A172 (cell line): ENCODE data around the gene ST3GAL2. TPM values are rescaled to one million over a fixed set of nuclear protein-coding genes. Genes with fewer than 3 reads are reported as not detected.
A peak's percentile ranks its signal among the peaks of the same experiment; 100 is the strongest.

Experiments used
- DNase-seq: peaks from one replicate; pipeline ENCODE4 v3.0.0-alpha.2; 2015; ENCODE audit warnings: low spot score
- total RNA-seq: library from RNA; depleted of rRNA; stranded (reverse); fragments of >200 nt; shearing (Covaris generic); gene quantifications from 2 replicates; pipeline ENCODE4 v1.2.3, GENCODE V29; 2014; rRNA removed

ST3GAL2 gene
- 14.4 and 17.3 TPM in 2 replicates for total RNA-seq

- peak; percentile 87 for DNase-seq
These were observed at the start of gene ST3GAL2 for GRCh38 chr16:70438969-70439862. Gene ST3GAL2 (minus strand): TSS chr16:70439100. CDS start chr16:70398530, 40,570 bp downstream.

- DNase-seq: no peak
These were observed 46.0 kb upstream of the ST3GAL2 start for GRCh38 chr16:70484867-70485266.

- no peak for DNase-seq
These were observed 44.5 kb upstream of the ST3GAL2 start for GRCh38 chr16:70483426-70483825.

GRCh38 chr16:70482624-70483023, 43.7 kb upstream of the ST3GAL2 start:
- DNase-seq: peak; percentile 57

- peak; percentile 40 for DNase-seq
These were observed 43.1 kb upstream of the ST3GAL2 start for GRCh38 chr16:70481929-70482536.

- DNase-seq: peak; percentile 26
These were observed 41.5 kb upstream of the ST3GAL2 start for GRCh38 chr16:70480127-70481105.

- DNase-seq: no peak
These were observed 40.0 kb upstream of the ST3GAL2 start for GRCh38 chr16:70478912-70479341.

GRCh38 chr16:70478169-70478568, 39.3 kb upstream of the ST3GAL2 start:
- DNase-seq: no peak

GRCh38 chr16:70476272-70477020, 37.5 kb upstream of the ST3GAL2 start:
- DNase-seq: peak; percentile 86

GRCh38 chr16:70475054-70475871, 36.4 kb upstream of the ST3GAL2 start:
- DNase-seq: no peak

- DNase-seq: no peak
These were observed 35.6 kb upstream of the ST3GAL2 start for GRCh38 chr16:70474320-70475053.

- DNase-seq: no peak
These were observed 34.8 kb upstream of the ST3GAL2 start for GRCh38 chr16:70473446-70474319.

GRCh38 chr16:70472786-70473433, 34.0 kb upstream of the ST3GAL2 start:
- no peak for DNase-seq

- DNase-seq: no peak
These were observed 32.0 kb upstream of the ST3GAL2 start for GRCh38 chr16:70470927-70471341.

GRCh38 chr16:70470141-70470926, 31.4 kb upstream of the ST3GAL2 start:
- DNase-seq: no peak

GRCh38 chr16:70468776-70469525, 30.1 kb upstream of the ST3GAL2 start:
- DNase-seq: no peak
